Thyroid gland (tissue), 4 donors: ENCODE data around the gene IZUMO3.

Experiments
- CTCF ChIP-seq, 6 experiments: fragments of 200-600 bp in 3 of 6; fragments of 450-650 bp in 3 of 6; sonication (generic) in 3 of 6; IDR thresholded peaks; one replicate each; pipeline ENCODE4 v1.5.1; 2016 to 2019; ENCODE audit warnings: antibody characterized with exemption in 6 of 6, mild to moderate bottlenecking in 2 of 6, inconsistent platforms in 1 of 6, moderate library complexity in 1 of 6
- POLR2A ChIP-seq, 2 donors: fragments of 450-650 bp; IDR thresholded peaks; one replicate each; pipeline ENCODE4 v1.6.1; 2017; ENCODE audit warnings: antibody characterized with exemption in 2 of 2, mild to moderate bottlenecking in 2 of 2, moderate library complexity in 1 of 2

- TF ChIP-seq CTCF (IDR thresholded peaks at IDR 0.05) (no peak), POLR2A (IDR thresholded peaks at IDR 0.05) (no peak)
Measured at GRCh38 chr9:24594234-24594850, 48.6 kb upstream of the IZUMO3 start.
